GM18526 (cell line): ENCODE measurements around the gene TEAD4.

Source experiments
- POLR2A ChIP-seq: IDR thresholded peaks from 3 replicates; pipeline ENCODE4 v1.6.1; 2011; ENCODE audit not compliant: insufficient read length; ENCODE audit errors: extremely low read depth

Gene TEAD4

DNA sequence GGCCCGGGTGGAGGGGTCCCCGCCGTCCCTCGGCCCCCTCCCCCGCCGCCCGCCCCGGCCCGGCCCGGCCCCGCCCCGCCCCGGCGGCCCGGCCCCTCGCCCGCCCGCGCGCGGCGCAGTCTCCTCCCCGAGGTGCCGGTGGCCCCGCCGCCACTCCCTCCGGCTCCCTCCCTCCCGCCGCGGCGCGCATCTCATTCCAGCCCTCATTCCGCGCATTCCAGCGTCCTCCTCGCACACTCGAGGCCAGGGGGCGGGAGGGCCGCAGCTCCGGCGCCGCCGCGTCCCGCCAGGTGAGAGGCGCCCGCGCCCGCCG lies at the start of gene TEAD4:
Gene TEAD4 (plus strand): TSS at position 206 of the 313 bp plus-strand sequence.
- TF ChIP-seq POLR2A, result no peak

DNA sequence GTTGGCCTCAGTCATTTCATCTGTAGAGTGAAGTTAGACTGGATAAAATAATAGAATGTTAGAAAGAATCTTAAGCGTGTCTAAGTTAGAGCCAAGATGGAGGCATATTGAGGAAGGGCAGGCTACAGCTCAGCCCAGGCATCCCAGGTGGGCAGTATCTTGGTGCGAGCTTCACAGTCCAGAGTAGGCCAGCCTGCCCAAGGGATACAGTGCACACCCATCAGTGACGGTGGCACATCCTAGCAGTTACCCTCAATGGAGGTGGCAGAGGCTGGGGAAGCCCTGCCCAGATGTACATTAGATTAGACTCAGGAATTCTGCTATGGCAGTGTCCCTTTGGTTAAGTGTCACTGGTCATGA lies 47.0 kb upstream of the TEAD4 start:
- no peak for TF ChIP-seq POLR2A

DNA sequence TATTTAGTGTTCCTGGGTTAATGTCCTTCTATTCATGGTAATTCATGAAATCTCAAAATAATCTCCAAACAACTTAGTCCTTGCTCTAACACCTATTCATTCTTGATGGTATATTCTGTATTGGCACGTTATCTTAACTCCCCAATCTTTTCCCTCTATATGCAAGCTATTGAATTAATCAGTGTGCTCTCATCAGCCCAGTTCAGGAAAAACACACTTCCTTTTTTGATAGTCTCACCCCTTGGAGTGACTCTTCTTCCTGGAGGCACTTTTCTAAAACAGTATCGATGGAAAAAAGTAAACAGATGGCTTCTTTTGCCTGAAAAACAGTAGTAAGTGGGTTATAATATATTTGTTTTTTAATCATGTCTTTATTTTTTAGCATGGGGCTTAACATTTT lies 39.9 kb upstream of the TEAD4 start:
- TF ChIP-seq POLR2A, result no peak

DNA sequence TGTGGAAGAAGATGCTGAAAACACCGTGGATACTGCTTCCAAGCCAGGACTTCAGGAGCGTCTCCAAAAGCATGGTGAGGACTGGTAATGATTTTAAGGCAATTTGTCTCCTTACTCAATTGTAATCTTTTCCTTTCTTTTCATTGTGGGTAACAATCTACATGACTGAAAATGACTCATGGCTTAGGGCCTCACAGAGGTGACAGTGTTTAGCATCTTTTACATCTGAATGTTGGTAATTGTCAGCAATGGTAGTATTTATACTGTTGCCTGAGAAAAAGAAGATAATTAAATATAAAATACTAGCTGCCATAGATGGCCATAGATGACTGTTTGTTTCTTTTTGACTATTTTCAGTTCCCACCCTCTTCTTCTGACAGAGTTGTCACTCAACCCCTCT lies 36.9 kb upstream of the TEAD4 start:
- TF ChIP-seq POLR2A, result no peak

DNA sequence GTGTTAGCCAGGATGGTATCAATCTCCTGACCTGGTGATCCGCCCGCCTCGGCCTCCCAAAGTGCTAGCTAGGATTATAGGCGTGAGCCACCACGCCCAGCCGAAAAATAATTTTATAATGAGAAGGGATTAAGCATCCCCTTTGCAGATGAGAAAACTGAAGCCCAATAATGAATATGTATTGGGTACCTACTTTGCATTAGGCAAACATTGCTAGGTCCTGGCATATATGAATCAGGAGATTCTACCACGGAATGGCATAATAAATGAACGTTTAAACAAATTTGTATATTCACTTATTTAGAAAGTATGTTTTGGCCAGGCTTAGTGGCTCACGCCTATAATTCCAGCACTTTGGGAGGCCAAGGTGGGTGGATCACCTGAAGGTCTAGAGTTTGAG lies 36.1 kb upstream of the TEAD4 start:
- TF ChIP-seq POLR2A, result no peak

DNA sequence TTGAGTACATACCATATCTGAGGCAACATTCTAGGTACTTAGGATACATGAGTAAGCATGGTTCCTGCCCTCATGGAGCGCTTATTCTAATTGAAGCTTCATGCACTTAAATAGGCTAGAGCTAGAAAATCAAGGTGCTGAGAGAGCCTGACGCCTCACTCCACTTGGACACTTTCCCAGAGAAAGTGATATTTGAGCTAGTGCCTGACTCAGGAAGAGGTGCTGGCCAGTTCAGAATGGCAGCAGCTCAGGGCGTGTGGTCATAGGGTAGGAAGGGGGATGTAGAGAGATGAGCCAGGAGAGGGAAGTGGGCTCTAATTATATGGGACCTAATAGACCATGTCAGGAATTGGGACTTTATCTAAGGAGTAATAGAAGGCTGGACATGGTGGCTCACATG lies 35.2 kb upstream of the TEAD4 start:
- TF ChIP-seq POLR2A, result no peak

DNA sequence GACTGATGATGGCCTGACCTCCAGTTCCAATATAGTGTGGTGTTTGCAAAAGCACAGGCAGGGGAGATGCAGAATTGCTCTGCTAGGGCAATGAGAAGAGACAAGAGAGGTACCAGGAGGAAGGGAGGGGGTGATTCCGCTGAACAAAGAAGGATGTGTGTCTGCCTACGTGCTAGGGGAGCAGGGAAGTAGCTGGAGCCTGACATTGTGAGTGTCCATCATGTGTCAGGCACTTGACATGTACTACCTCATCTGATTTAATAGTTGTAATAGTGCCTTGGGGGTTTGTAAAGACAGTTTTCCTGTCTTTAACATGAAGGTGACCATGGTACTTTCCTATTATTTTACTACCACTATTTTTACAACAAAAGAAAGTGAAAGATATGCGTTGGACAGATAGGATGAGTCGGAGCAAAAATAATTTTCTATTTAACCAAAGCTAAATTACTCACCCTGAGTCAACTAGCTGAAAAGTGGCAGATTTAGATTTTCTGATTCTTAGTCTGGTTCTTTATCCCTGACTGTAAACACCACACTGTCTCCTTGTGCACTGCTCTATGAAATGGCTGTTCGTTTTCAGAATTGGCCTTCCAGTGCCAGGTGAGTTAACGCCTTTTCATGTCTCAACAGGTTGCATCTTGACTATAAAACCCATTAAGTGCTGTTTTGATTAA lies 33.7 kb upstream of the TEAD4 start:
- TF ChIP-seq POLR2A, result no peak

DNA sequence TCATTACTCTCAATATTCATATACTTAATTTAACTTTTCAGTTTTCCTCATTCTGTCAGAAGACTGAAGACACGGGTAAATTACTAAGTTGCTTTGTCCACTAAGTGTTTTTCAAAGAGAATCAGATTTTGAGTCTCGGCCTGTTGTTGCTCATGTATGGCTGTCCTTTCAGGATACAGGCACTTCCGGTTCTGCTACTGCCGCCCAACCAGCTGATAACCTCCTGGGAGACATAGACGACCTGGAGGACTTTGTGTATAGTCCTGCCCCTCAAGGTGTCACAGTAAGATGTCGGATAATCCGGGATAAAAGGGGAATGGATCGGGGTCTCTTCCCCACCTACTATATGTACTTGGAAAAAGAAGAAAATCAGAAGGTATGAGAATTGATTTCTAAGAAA lies 28.3 kb upstream of the TEAD4 start:
- no peak for TF ChIP-seq POLR2A

DNA sequence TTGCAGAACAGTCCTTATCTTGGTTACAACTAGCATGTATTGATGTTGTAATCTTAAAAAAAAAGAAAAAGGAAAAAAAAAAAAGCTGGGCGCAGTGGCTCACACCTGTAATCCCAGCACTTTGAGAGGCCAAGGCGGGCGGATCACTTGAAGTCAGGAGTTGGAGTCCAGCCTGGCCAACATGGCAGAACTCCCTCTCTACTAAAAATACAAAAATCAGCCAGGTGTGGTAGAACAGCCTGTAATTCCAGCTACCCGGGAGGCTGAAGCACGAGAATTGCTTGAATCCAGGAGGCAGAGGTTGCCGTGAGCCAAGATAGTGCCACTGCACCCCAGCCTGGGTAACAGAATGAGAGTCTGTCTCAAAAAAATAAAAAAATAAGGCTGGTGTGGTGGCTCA lies 25.6 kb upstream of the TEAD4 start:
- no peak for TF ChIP-seq POLR2A

DNA sequence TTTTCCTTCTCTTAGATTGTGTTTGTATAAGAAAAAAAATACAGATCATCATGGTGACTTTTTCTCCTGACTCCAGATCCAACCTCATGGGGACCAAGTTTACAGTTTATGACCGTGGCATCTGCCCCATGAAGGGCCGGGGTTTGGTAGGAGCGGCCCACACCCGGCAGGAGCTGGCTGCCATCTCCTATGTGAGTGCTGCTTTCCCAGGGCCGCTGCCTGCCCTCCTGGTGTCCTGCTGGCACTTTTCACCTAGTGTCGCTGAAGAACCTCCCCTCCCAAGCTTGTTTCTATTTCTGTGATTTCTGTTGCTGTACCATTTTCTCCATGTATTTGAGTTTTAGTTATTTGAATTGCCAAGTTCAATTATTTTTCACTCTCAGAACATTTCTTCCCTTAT lies 24.8 kb upstream of the TEAD4 start:
- no peak for TF ChIP-seq POLR2A

DNA sequence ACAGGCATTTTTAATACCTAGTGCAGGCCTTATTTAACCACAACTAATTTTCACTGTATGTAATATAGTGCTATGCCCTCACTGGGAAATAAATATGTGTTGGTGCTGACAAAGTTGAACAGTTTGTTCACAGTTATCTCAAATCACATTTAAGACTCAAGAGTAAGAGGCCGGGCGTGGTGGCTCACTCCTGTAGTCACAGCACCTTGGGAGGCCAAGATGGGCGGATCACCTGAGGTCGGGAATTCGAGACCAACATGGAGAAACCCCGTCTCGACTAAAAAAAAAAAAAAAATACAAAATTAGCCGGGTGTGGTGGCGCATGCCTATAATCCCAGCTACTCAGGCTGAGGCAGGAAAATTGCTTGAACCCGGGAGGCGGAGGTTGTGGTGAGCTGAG lies 22.9 kb upstream of the TEAD4 start:
- TF ChIP-seq POLR2A, result no peak

DNA sequence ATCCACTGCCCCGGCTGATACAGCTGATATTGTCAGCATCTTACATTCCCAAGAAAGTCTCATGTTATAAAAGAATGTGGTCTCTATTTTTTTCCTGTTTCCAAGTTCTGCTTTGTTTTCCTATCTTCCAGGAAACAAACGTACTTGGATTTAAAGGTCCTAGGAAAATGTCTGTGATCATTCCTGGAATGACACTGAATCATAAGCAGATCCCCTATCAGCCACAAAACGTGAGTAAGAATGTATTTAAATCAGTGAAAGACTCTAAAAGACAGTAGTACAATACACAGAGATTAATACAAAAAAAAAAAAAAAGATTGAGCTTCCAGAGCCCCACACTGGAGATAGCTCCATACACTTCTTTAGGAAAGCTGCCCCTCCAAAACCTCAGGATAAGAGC lies 21.7 kb upstream of the TEAD4 start:
- no peak for TF ChIP-seq POLR2A

DNA sequence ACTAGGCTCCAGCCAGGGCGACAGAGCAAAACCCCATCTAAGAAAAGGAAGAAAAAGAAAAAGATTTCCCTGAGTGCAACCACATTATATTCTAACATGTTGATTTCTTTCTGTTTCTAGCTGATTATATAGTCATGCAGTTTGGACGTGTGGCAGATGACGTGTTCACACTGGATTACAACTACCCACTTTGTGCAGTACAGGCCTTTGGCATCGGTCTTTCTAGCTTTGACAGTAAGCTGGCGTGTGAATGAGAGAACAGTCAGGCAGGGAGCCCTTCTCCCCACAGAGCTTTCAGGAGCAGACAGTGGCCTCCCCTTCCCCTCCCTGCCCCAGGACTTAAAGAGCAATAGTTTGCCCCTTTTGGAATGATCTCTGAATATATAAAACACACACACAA lies 20.0 kb upstream of the TEAD4 start:
- TF ChIP-seq POLR2A, result no peak

DNA sequence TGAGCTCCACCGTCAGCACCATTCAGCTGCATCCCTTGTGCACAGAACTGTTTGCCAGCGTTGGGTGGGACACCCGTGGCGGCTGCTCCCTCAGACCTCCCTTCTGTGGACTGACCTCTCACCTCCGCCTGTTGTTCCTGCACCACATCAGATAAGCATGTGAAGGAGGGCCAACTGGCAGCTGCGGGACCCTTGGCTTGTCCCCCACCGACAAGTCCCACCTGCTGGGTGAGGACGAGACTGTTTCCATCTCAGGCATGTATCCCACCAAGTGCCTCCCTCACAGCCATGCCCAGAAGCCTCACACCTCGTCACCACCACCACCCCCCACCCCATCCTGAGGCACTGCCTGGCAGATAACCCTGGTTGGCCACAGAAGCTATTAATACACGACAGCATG lies 18.6 kb upstream of the TEAD4 start:
- no peak for TF ChIP-seq POLR2A

DNA sequence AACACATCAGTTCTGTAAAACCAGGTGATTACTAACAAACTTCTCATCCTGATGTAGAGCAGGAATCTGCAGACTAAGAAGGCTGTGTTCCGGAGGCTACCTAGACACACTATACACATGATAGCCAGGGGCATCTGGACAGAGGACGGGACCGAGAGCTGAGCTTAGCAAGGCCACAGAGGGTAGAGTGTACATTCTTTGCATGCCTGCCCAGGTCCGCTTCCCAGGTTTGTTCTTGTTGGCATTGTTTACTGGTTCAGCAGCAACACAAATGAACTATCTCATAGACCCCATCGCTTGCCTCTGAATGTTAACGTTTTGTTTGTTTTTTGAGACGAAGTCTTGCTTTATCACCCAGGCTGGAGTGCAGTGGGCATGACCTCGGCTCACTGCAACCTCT lies 17.7 kb upstream of the TEAD4 start:
- no peak for TF ChIP-seq POLR2A

DNA sequence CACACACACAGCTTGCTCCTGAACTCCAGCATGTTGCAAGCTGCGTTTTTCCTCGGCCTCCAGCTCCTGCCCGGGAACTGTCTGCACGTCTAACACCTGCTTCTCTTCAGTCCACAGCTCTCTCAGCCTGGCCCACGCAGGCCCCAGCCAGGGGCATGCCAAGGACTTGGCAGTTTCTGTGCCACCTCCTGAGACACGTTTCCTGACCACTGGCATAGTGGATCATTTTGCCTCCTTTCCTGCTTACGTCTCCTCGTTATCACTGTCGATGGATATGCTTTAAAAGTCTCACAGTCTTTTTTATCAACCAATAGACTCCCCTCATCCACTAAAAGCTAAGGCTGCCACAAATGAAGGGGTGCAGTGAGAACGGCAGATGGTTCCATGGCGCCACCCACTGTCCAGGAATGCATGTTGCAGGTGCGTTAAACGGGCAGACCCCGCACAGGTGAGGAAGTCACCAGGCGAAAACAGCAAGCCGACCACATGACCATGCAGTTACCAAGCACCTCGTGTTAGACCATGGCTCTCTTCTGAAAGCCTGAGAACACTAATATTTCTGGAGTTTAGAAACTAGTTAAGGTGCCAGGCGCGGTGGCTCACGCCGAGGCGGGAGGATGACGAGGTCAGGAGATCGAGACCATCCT lies 14.7 kb upstream of the TEAD4 start:
- TF ChIP-seq POLR2A, result no peak

DNA sequence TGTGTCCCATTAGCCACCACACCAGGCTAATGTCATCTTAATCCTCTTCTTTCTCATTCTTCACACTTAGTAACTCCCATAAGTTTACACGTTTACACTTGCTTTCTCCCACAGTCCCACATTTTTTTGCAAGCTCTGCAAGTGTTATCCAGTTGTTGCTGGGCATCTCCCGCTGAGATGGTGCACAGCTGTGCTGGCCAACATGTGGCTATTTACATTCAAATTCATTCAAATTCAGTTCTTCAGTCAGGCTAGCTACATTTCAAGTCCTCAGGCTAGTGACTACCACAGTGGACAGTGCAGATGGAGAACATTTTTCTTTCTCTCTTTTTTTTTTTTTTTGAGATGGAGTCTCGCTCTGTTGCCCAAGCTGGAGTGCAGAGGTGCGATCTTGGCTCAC lies 9.8 kb upstream of the TEAD4 start:
- no peak for TF ChIP-seq POLR2A

DNA sequence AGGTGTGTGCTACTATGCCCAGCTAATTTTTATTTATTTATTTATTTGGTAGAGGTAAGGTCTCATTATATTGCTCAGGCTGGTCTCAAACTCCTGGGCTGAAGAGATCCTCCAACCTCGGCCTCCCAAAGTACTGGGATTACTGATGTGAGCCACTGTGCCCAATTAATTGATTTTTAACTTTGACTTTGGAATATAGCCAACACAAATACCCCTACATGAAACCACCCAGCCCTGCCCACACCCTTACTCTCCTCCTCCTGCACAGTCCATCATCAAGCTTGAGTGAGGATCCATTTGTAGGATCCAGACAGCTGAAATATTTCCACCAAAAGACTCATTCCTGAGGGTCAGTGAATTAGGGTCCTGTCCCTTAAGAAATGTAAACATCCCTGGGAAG lies 3.3 kb upstream of the TEAD4 start:
- TF ChIP-seq POLR2A, result no peak

DNA sequence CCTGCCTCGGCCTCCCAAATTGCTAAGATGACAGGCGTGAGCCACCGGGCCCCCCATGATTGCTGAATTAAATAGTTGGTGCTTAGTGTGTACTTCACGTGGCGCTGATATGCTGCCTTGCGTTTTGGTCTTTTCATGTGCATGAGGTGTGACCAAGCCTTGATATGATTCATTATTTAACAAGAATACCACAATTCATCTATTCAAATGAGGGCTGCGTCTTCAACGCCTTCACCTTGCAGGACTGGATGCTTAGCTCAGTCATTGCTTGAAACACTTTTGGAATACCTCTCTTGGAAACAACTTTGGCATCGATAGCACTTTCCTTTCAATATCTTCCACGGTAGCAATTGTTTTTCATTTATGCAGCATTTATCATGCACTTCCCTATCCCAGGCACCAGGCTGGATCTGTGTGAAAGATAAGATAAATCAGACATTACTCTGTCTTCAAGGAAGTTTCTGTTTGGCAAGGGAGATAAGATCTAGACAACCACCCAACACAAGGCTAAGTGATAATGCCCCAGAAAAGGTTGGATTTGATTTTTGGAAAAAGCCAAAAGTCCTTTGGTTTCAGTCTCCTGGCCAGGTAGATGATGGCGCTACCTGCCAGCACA lies 1.3 kb upstream of the TEAD4 start:
- no peak for TF ChIP-seq POLR2A
